HG02763 (cell line): ENCODE results near the gene ULK4.
A peak's percentile ranks its signal among the peaks of the same experiment; 100 is the strongest.
"Not testable (repeated sequence)": the region's sequence is repeated elsewhere in the genome, so short reads cannot be mapped to it uniquely, and the experiment has no call there.

Experiments
- ATAC-seq: cut with Tn5 transposase; IDR thresholded peaks from one replicate; pipeline ENCODE4 v1.9.1; 2021; ENCODE audit warnings: mild to moderate bottlenecking, moderate library complexity; ENCODE audit not compliant: unreplicated experiment

ULK4 gene

GRCh38 chr3:41960826-41961750, 815 bp downstream of the ULK4 start:
- ATAC-seq: peak; percentile 6

GRCh38 chr3:41956574-41956973, 5.3 kb downstream of the ULK4 start:
- ATAC-seq: no peak

DNA sequence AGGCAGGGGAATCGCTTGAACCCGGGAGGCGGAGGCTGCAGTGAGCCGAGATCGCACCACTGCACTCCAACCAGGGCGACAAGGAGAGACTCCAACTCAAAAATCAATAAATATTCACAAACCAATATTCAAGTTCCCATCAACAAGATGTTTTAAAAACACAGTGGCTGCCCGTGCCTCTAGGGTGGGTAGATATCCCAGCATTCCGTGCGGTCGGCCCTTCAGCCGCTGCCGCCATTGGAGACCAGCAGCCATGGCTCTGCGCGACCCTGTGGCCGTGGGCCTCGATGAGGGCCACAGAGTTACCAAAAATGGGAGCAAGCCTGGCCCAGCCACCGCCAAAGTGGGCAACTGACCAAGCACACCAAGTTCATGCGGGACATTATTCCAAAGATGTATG, 6.7 kb downstream of the ULK4 start:
- ATAC-seq: no peak

- no peak for ATAC-seq
Observed at GRCh38 chr3:41943311-41943843, 18.5 kb downstream of the ULK4 start.

- no peak for ATAC-seq
Observed at GRCh38 chr3:41940393-41940792, 21.5 kb downstream of the ULK4 start.

GRCh38 chr3:41936384-41936783, 25.5 kb downstream of the ULK4 start:
- ATAC-seq: no peak

DNA sequence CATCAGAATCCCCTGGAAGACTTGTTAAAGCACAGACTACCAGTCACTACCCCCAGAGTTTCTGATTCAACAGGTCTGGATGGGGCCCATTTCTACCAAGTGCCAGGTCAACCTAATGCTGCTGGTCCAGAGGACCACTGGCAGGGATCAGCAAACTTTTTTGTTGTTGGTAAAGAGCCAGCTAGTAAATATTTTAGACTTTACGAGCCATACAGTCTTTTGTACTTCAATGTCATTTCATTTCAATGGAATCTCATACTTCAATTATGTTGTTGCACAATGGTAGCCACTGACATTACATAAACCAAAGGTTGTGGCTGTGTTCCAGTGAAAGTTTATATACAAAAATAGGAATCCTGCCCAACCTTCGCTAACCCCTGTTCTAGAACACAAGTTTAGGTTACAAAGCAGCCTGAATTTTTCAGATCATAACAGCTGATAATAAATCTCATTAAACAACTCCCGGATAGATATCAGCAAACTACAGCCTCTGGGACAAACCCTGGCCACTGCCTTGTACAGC, 28.7 kb downstream of the ULK4 start:
- no peak for ATAC-seq

DNA sequence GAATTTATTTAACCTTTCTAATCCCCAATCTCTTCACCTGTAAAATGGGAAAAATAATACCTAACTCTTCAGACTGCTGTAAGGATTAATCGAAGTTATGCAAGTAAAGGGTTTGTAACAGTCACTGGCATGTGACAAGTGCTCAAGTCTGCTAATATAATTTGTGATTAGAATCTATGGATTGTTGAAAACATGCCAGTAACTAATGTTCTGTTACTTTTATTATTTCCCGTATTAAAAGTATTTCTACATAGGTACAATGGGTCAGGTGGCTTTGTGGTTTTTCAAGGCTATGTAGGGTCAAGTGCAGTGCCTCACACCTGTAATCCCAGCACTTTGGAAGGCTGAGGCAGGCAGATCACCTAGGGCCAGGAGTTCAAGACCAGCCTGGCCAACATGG, 29.4 kb downstream of the ULK4 start:
- ATAC-seq: no peak

DNA sequence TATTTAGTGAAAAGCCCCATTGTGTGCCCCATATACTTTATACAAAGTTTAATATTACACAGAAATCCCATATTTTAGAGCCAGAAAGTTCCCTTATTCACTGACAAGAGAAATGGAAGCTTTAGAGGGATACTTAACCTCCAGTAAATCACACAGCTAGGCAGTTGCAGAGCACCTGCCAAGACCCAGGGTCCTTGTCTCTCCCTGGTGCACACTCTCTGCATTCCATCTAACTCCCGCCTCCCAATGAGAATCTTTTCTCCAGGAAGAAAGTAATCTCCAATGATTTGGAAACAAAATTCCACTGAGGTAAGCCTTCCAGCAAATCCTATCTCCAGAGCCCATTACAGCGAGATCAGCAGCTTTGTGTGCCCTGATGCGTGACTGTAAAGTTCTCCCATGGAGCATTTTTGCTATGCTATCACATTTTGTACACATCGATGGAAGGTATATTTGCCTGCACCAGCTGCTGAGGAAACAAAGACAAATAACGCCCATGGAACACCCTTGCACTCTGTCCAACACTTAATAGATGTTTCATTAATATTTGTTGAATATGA, 41.4 kb downstream of the ULK4 start:
- no peak for ATAC-seq

DNA sequence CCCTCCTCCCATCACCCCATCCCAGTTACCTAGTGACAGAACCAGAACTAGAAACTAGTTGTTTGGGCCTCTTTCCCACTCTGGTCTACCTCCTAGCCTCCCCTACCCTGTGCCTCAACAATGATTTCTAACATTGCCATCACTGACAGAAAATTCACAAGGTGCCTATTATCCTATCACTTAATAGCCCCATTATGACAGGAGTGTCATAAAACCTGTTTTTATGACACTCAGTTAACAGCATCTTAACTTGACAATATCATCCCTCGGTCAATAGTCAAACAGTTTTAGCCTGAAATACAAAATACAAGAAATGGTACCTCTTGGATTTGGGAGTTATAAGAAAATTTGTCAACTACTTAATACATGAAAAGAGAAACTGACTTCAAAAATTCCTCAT, 46.5 kb downstream of the ULK4 start:
- ATAC-seq: no peak

GRCh38 chr3:41912280-41912679, 49.6 kb downstream of the ULK4 start:
- no peak for ATAC-seq

DNA sequence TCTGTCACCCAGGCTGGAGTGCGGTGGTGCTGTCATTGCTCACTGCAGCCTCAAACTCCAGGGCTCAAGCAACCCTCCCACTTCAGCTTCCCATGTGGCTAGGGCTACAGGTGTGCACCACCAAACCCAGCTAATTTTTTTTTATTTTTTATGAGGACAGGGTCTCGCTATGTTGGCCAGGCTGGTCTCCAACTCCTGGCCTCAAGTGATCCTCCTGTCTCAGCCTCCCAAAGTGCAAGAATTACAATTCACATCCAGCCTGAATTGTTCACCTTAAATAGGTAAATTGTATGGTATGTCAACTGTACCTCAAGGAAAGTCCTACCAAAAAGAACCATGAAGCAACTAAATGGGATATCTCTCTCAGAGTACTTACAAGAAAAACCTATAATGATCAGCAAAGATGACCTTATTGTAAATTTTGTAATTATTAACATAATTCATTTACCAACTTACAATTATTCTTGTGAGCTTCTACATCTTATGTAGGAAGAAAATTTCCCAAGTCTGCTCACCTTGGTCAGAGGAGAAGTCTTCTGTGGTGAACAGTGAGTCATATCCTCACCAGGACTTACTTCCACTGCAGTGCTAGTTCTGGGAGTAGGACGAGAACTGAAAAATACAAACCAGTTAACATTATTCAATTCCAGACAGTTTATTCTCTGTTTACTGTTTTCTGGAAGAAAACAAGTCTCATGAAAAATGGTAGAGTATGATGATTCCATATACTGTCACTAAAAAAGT, 54.4 kb downstream of the ULK4 start:
- no peak for ATAC-seq

DNA sequence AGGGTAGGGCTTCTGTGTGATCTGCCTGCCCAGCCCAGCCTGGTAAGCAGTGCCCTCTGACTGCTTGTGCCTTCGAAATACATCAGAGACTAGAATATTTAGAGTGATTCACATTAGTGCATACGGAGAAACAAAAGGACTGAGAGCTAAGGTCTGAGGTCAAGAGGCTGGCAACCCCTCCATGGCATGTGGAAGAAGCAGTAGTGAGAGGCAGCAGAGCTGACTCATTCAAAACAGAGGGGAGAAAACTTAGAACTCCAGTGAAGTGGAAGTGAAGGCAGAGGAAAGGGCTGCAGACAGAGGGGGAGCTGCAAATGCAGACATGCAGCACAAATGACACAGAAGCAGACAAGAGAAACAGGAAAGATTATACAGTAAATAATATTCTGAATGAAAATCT, 61.6 kb downstream of the ULK4 start:
- no peak for ATAC-seq

DNA sequence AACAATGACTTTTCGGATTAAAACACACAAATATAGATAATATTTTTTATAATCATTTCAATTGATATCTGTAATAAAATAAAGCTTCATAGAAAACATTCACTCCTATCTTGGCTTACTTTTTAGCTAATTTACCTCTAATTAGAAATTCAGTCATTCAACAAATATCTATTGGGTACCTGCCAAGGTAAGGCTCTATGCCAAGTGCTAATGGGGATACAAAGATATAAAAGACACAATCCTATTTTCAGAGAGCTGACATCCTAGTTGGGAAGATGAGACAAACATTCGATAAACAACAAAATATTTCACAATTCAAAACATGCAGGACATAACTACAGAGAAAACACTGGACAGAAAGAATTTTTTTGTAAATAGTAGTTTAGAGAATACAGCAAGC, 63.3 kb downstream of the ULK4 start:
- no peak for ATAC-seq

- ATAC-seq: no peak
Observed at GRCh38 chr3:41893977-41894376, 67.9 kb downstream of the ULK4 start.

DNA sequence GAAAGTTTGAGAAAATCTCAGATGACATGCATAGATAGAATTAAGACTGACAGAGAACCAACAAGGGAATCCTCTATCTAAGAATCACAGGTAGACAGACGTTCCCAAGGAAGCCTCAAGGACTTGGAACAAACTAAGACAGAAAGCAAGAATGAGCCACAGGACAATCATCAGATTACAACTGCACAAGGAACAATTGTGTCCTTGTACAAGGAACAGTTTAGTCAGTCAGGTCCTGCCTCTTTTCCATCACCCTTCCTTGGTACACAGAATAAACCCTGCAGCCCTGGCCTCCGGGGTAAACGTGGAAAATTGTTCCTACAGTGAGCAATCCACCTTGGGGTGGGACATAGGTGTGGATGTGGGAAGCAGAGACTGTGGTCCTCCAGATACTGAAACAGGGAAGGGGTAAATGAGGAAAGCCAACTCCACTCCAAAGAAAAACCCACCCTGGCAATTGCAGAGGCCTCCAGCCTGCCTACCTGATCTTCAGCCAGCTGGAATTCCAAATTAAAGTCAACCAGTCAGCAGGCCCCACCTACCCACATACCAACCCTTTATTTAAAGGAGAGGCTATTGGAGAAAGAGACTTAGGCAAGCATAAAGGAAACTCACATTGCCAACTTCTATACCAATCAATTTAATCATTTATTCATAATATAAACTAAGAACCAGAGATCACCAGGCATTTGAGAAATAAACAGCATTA, 73.4 kb downstream of the ULK4 start:
- ATAC-seq: no peak

- ATAC-seq: no peak
Observed at GRCh38 chr3:41882956-41883355, 78.9 kb downstream of the ULK4 start.

DNA sequence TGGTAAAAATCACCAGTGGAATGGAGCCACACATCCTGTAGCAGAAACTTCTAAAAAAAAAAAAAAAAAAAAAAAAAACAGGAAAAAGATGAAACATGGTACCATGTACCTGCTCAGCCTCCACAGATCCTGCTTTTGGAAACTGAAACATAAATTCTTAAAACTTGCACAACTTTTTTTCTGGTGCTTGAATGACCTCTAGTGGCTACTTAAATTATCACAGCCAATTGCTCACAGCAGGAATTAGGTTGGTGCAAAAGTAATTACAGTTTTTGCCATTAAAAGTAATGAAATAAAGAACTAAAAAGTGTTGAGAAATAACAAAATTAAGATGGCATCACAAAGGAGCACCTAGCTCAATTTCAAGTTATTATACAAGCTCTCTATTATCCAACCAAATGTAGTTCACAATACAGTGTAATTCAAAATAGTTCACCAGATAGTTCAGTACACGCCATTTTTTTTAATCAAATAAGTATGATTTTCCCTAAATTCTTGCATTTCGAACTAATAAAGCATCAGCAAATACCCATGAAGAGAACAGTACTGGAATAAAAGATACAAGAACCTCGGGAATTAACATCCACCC, 80.6 kb downstream of the ULK4 start:
- ATAC-seq: no peak

- no peak for ATAC-seq
Observed at GRCh38 chr3:41880387-41880786, 81.5 kb downstream of the ULK4 start.

- ATAC-seq: not testable (repeated sequence)
Observed at GRCh38 chr3:41877741-41878140, 84.2 kb downstream of the ULK4 start.
